Tongue (tissue), 2 donors: ENCODE results near the gene SNPH. TPM values are rescaled to one million over a fixed set of nuclear protein-coding genes. Genes with fewer than 3 reads are reported as not detected.
"Not testable (repeated sequence)": the region's sequence is repeated elsewhere in the genome, so short reads cannot be mapped to it uniquely, and the experiment has no call there.

Source experiments
- DNase-seq: peaks from one replicate; pipeline ENCODE4 v3.0.0-alpha.2; 2015
- total RNA-seq: library from RNA; depleted of rRNA; stranded (reverse); fragments of >200 nt; gene quantifications from one replicate; pipeline ENCODE4 v1.2.3, GENCODE V29; 2014

The SNPH gene
- total RNA-seq, 1 donor from 2014 or later, result 5.7 TPM

DNA sequence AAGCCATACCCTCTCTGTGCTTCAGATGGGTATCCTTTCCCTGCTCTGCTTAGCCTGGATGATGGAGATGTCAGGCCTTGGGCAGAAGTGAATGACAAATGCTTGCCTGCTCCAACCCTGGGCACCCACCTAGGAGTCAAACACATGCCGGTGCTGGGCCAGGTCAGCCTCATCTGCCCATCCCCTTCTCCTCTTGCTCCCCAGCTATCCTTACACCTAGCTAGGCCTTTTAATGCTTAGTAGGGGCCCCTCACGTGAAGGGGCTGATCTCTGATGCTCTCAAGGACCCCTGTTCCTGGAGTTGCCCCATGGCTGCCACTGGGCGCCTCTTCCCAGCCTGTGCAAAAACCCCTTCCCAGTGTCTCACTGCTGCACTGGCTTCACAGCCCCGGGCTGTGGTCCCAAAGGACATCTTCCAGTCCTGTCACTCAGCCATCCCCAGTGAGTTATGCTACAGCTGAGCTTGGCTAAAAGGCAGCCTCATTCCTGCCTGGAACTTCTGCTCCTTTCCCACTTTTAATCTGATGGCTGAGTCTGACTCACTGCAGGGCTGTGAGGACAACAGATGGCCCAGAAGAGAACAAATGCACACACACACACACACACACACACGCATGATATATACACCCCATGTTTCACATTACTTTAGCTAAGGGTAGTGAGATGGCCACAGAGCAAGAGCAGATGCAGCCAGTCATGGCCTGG is 75.6 kb downstream of the SNPH start:
- no peak for DNase-seq

DNA sequence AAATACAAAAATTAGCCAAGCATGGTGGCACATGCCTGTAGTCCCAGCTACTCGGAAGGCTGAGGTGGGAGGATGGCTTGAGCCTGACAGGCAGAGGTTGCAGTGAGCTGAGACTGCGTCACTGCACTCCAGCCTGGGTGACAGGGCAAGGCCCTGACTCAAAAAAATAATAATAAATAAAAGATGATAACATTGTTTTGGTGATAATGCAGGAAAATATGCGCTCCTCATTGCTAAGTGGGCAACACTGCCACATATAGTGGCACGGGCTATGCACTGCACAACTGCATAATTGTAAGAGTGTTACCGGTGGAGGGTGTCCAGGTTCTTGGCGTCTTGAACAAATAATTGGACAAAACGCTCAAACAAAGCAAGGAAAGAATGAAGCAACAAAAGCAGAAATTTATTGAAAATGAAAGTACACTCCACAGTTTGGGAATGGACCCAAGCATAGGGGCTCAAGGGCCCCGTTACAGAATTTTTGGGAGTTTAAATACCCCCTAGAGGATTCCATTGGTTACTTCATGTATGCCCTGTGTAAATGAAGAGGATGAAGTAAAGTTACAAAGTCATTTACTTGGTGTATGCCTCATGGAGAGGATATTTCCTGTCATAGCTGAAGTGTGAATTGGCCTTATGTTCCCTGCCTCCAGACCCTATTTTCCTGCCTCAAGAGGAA is 77.5 kb downstream of the SNPH start:
- not testable (repeated sequence) for DNase-seq

DNA sequence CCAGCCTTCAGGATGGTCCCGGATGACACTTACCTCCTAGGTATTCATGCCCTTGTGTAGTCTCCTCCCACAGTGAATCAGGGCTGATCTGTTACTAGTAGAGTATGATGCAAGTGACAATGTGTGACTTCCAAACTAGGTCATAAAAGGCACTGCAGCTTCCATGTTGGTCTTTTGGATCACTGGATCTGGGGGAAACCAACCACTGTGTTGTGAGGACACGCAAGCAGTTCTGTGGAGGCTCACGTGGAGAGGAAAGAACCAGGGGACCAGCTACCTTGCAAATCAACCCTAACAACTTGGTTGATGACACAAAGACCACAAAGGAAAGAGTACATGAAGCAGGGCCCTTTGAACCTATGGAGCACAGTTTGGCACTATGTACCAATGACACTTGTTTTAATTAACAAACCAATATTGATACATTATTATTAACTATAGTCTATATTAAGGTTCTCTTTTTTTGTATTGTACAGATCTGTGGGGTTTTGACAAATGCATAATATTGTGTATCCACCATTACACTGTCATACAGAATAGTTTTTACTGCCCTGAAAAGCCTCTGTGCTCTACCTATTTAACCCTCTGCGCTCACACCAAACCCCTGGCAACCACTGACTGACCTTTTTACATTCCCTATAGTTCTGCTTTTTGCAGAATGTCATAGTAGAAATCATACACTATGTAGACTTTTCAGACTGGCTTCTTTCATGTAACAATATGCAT is 79.1 kb downstream of the SNPH start:
- no peak for DNase-seq

DNA sequence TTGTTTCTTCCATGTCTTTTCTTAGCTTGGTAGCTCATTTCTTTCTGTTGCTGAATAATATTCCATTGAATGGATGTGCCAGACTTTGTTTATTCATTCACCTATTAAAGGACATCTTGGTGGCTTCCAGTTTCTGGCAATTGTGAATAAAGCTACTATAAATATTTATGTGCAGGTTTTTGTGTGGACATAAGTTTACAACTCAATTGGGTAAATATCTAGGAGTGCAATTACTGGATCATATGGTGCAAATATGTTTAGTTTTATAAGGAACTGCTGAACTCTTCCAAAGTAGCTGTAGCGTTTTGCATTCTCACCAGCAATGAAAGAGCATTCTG is 79.6 kb downstream of the SNPH start:
- DNase-seq, result no peak

- no peak for DNase-seq
Observed at GRCh38 chr20:1346315-1346969, 80.3 kb downstream of the SNPH start.

DNA sequence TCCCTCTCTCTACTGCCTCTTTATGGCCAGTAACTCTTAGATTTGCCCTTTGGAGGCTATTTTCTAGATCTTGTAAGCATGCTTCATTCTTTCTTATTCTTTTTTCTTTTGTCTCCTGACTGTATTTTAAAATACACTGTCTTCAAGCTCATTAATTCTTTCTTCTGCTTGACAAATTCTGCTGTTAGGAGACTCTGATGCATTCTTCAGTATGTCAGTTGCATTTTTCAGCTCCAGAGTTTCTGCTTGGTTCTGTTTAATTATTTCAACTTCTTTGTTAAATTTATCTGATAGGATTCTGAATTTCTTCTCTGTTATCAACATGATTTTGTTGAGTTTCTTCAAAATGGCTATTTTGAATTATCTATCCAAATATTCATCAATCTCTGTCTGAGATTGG is 87.9 kb downstream of the SNPH start:
- no peak for DNase-seq

DNA sequence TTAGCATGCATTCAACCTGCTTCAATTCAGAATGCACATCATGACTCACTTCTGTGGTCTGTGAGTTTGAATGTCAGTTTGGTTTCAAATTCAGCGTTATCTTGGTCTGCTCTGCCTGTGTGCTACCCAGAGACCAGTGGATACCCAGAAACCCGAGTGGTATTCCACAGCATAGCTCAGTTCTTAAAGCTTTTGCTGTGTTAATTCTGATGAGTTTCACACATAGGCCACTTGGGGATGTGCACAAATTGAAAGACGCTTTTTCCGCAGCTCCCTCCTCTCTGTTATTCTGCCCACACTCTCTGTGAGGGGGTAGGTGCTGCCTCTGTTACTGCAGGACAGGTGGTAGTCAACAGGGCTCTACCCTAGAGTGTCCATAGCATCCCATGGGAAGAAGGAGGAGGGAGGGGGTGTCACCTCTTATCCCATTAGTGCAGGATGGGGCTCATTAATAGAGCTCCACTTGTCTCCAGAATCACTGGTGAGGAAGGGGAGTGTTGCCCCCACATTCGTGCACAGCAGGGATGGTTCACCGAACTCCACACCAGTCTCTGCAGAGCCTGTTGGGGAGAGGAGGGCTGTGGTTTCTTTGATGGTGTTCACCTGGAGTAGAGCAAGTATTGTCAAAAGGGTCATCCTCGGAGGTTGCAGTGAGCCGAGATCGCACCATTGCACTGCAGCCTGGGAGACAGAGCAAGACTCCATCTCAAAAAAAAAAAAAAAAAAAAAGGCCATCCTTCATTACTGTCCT is 92.0 kb downstream of the SNPH start:
- no peak for DNase-seq

Other genes starting within 250 kb of the SNPH start
- gene PSMF1, start 147.7 kb upstream of the SNPH start, total RNA-seq, result 46.9 TPM
- gene TMEM74B, start 81.3 kb upstream of the SNPH start, total RNA-seq, result 8.2 TPM
- gene C20orf202, start 62.8 kb upstream of the SNPH start, total RNA-seq, result not detected
- not detected for gene RAD21L1, start 40.2 kb upstream of the SNPH start, total RNA-seq
- gene SDCBP2, start 62.8 kb downstream of the SNPH start, total RNA-seq, result 3.6 TPM
- 108 TPM for gene FKBP1A, start 126.8 kb downstream of the SNPH start, total RNA-seq
- gene NSFL1C, start 200.6 kb downstream of the SNPH start, total RNA-seq, result 28.5 TPM
- 0.51 TPM for gene SIRPB2, start 225.1 kb downstream of the SNPH start, total RNA-seq